Measurements from ENCODE around the gene LMTK3. TPM values are rescaled to one million over a fixed set of nuclear protein-coding genes. Genes with fewer than 3 reads are reported as not detected.

Gene LMTK3
- total RNA-seq, 1 experiment from 2014 or later = 10.6 TPM

DNA sequence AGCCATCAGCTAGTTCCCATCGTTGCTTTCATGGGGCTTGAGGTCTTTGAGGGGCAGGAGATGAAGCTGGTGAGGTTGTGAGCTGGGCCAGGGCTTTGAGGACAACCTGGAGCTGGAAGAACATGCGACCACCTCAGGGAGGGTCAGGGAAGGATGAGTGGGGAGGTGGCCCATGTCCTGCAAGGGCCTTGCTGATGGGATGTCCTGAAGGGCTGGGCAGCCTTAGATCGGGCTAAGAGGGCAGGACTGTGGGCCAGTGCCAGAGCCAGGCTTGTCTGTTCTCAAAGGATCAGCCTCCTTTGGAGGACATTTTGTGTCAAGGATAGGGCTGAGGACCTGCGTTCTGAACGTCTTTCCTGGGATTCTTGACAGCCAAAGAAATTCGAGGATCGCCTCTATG, 31.9 kb downstream of the LMTK3 start:
- Histone ChIP-seq H3K27ac (ENCODE audit: low read length) (no peak overlapping the region), H3K9me3 (ENCODE audit: control insufficient read depth, insufficient read depth, low read depth, low read length) (no peaks in the 10 kb centered on the region), H3K36me3 (ENCODE audit: control insufficient read depth, insufficient read depth, low read length) (no peaks in the 10 kb centered on the region; the same call in 1 of the 2 replicates), H3K27me3 (ENCODE audit: control insufficient read depth, insufficient read depth, low read length) (no peaks in the 10 kb centered on the region), H3K4me3 (ENCODE audit: low read depth in 2 of 2, low read length in 2 of 2) (no peak overlapping the region), H3K4me1 (ENCODE audit: control insufficient read depth, insufficient read depth, low read length) (peaks cover 7% of the 10 kb centered on the region)
- no peak for DNase-seq (ENCODE audit: low read depth, low spot score)
- TF ChIP-seq SIN3A (IDR thresholded peaks at IDR 0.05; ENCODE audit: borderline replicate concordance, insufficient read depth, low read depth, low read length) (no peak), TCF7L2 (IDR thresholded peaks at IDR 0.05; ENCODE audit: low read depth, low read length) (no peak), POLR2AphosphoS5 (IDR thresholded peaks at IDR 0.05; ENCODE audit: low read depth, low read length) (no peak), REST (IDR thresholded peaks at IDR 0.05; ENCODE audit: insufficient read depth in 1 of 2, low read depth in 2 of 2, low read length in 1 of 2) (no peak), CTCF (IDR thresholded peaks at IDR 0.05) (no peak)
- BruUV-seq (replicated peaks) = no TSS peak
- intact Hi-C loops (cut with micrococcal nuclease; ENCODE audit: unreplicated experiment) (no loop called here), in situ Hi-C loops (cut with HindIII; ENCODE audit: low pct_unique_long_range_greater_than_20kb, low sequenced_read_pairs) (no loop called here)
- peak; percentile 24; the same call in 1 of the 2 replicates for ATAC-seq
- ChIA-PET CTCF (no interaction called here), POLR2A (no interaction called here)

DNA sequence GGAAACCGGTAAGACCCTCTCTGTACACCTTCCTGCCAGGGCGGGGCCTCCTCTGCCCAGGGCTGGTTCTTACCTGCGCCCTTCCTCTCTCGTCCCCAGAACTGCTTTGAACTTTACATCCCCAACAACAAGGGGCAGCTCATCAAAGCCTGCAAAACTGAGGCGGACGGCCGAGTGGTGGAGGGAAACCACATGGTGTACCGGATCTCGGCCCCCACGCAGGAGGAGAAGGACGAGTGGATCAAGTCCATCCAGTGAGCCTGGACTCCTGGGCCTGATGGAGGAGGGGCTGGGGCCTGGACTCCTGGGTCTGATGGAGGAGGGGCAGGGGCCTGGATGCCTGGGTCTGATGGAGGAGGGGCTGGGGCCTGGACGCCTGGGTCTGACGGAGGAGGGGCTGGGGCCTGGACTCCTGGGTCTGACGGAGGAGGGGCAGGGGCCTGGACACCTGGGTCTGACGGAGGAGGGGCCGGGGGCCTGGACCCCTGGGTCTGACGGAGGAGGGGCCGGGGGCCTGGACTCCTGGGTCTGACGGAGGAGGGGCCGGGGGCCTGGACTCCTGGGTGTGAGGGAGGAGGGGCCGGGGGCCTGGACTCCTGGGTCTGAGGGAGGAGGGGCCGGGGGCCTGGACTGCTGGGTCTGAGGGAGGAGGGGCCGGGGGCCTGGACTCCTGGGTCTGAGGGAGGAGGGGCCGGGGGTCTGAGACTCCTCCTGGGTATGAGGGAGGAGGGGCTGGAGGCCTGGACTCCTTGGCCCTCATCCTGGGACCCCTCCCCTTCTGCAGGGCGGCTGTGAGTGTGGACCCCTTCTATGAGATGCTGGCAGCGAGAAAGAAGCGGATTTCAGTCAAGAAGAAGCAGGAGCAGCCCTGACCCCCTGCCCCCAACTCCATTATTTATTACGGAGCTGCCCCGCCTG, 33.0 kb downstream of the LMTK3 start:
- no peaks in the 10 kb centered on the region; the same call in none of the 2 replicates for H3K36me3 ChIP-seq (ENCODE audit: control insufficient read depth, insufficient read depth, low read length)
- no peak for ATAC-seq
- no peaks in the 10 kb centered on the region for H3K9me3 ChIP-seq (ENCODE audit: control insufficient read depth, insufficient read depth, low read depth, low read length)
- no peak overlapping the region for H3K27ac ChIP-seq (ENCODE audit: low read length)
- BruUV-seq (replicated peaks) = no TSS peak
- intact Hi-C loops (cut with micrococcal nuclease; ENCODE audit: unreplicated experiment) = no loop called here
- H3K4me3 ChIP-seq (ENCODE audit: low read depth in 2 of 2, low read length in 2 of 2) = no peak overlapping the region
- H3K27me3 ChIP-seq (ENCODE audit: control insufficient read depth, insufficient read depth, low read length) = no peaks in the 10 kb centered on the region
- in situ Hi-C loops (cut with HindIII; ENCODE audit: low pct_unique_long_range_greater_than_20kb, low sequenced_read_pairs) = no loop called here
- no peak for DNase-seq (ENCODE audit: low read depth, low spot score)
- ChIA-PET POLR2A (no interaction called here), CTCF (no interaction called here)
- peaks cover 7% of the 10 kb centered on the region for H3K4me1 ChIP-seq (ENCODE audit: control insufficient read depth, insufficient read depth, low read length)
- TF ChIP-seq POLR2AphosphoS5 (IDR thresholded peaks at IDR 0.05; ENCODE audit: low read depth, low read length) (no peak), SIN3A (IDR thresholded peaks at IDR 0.05; ENCODE audit: borderline replicate concordance, insufficient read depth, low read depth, low read length) (no peak), CTCF (IDR thresholded peaks at IDR 0.05) (no peak), REST (IDR thresholded peaks at IDR 0.05; ENCODE audit: insufficient read depth in 1 of 2, low read depth in 2 of 2, low read length in 1 of 2) (no peak), TCF7L2 (IDR thresholded peaks at IDR 0.05; ENCODE audit: low read depth, low read length) (no peak)
